Hematopoietic multipotent progenitor cell treated with erythropoietin and hydrocortisone succinate and interleukin-3 and kit ligand, for 8 days (in vitro differentiated cells): ENCODE data around the gene CXCR1.
A peak's percentile ranks its signal among the peaks of the same experiment; 100 is the strongest.
"Not testable (repeated sequence)": the region's sequence is repeated elsewhere in the genome, so short reads cannot be mapped to it uniquely, and the experiment has no call there.

Source experiments
- DNase-seq: peaks from one replicate; pipeline ENCODE4 v3.0.0-alpha.2; 2015

The CXCR1 gene

GRCh38 chr2:218166791-218167190, at the start of gene CXCR1:
Gene CXCR1, minus strand, starts transcription at chr2:218166962. Its CDS starts 1,751 bp downstream, at chr2:218165211.
- peak; percentile 72 for DNase-seq

GRCh38 chr2:218216336-218216673, 49.5 kb upstream of the CXCR1 start:
- DNase-seq, result no peak

- no peak for DNase-seq
Measured at GRCh38 chr2:218214116-218214515, 47.4 kb upstream of the CXCR1 start.

GRCh38 chr2:218209078-218209477, 42.3 kb upstream of the CXCR1 start:
- DNase-seq, result no peak

- no peak for DNase-seq
Measured at GRCh38 chr2:218202266-218202665, 35.5 kb upstream of the CXCR1 start.

GRCh38 chr2:218196974-218197373, 30.2 kb upstream of the CXCR1 start:
- DNase-seq, result no peak

GRCh38 chr2:218194880-218195279, 28.1 kb upstream of the CXCR1 start:
- no peak for DNase-seq

- no peak for DNase-seq
Measured at GRCh38 chr2:218193701-218194100, 26.9 kb upstream of the CXCR1 start.

- no peak for DNase-seq
Measured at GRCh38 chr2:218192902-218193430, 26.2 kb upstream of the CXCR1 start.

- no peak for DNase-seq
Measured at GRCh38 chr2:218188528-218188927, 21.8 kb upstream of the CXCR1 start.

- DNase-seq, result no peak
Measured at GRCh38 chr2:218187296-218188015, 20.7 kb upstream of the CXCR1 start.

GRCh38 chr2:218186876-218187275, 20.1 kb upstream of the CXCR1 start:
- DNase-seq, result no peak

GRCh38 chr2:218186355-218186766, 19.6 kb upstream of the CXCR1 start:
- DNase-seq, result peak; percentile 84

- no peak for DNase-seq
Measured at GRCh38 chr2:218184331-218184730, 17.6 kb upstream of the CXCR1 start.

GRCh38 chr2:218180467-218181114, 13.8 kb upstream of the CXCR1 start:
- peak; percentile 19 for DNase-seq

GRCh38 chr2:218179782-218180181, 13.0 kb upstream of the CXCR1 start:
- DNase-seq, result no peak

- no peak for DNase-seq
Measured at GRCh38 chr2:218172845-218173244, 6.1 kb upstream of the CXCR1 start.

GRCh38 chr2:218171744-218172143, 5.0 kb upstream of the CXCR1 start:
- DNase-seq, result not testable (repeated sequence)

GRCh38 chr2:218169757-218170546, 3.2 kb upstream of the CXCR1 start:
- DNase-seq, result no peak

- DNase-seq, result peak; percentile 69
Measured at GRCh38 chr2:218168635-218169462, 2.1 kb upstream of the CXCR1 start.

- no peak for DNase-seq
Measured at GRCh38 chr2:218168016-218168415, 1.3 kb upstream of the CXCR1 start.

GRCh38 chr2:218162814-218163213, 3.9 kb downstream of the CXCR1 start:
- no peak for DNase-seq

- no peak for DNase-seq
Measured at GRCh38 chr2:218161644-218162043, 5.1 kb downstream of the CXCR1 start.
